H9 (cell line): ENCODE results near the gene POLL. TPM values are rescaled to one million over a fixed set of nuclear protein-coding genes. Genes with fewer than 3 reads are reported as not detected.
A peak's percentile ranks its signal among the peaks of the same experiment; 100 is the strongest.

Source experiments
- DNase-seq: peaks from one replicate; pipeline ENCODE4 v3.0.0-alpha.2; 2017
- H2AFZ ChIP-seq: one replicate; pipeline ENCODE4 v1.6.1; 2013; ENCODE audit warnings: mild to moderate bottlenecking, low read length, control low read depth, moderate library complexity
- H2AK5ac ChIP-seq: 2 replicates; pipeline ENCODE4 v1.6.1; 2013; ENCODE audit warnings: low read length, control low read depth, mixed read lengths; ENCODE audit not compliant: insufficient read length
- H2BK120ac ChIP-seq: one replicate; pipeline ENCODE4 v1.6.1; 2013; ENCODE audit warnings: low read depth, mild to moderate bottlenecking, low read length, control low read depth, inconsistent platforms; ENCODE audit not compliant: poor library complexity, severe bottlenecking
- H2BK12ac ChIP-seq: 2 replicates; pipeline ENCODE4 v1.6.1; 2013; ENCODE audit warnings: low read length, control low read depth, mixed read lengths, low read depth; ENCODE audit not compliant: insufficient read length
- H2BK15ac ChIP-seq: 2 replicates; pipeline ENCODE4 v1.6.1; 2013; ENCODE audit warnings: low read depth, low read length, control low read depth
- H2BK20ac ChIP-seq: one replicate; pipeline ENCODE4 v1.6.1; 2013; ENCODE audit warnings: low read depth, mild to moderate bottlenecking, low read length, control low read depth, inconsistent platforms; ENCODE audit not compliant: poor library complexity, severe bottlenecking
- H2BK5ac ChIP-seq: 2 replicates; pipeline ENCODE4 v1.6.1; 2013; ENCODE audit warnings: low read length, control low read depth, mixed read lengths; ENCODE audit not compliant: insufficient read length
- H3K14ac ChIP-seq: 2 replicates; pipeline ENCODE4 v1.6.1; 2013; ENCODE audit warnings: low read length, control low read depth; ENCODE audit not compliant: insufficient read depth
- H3K18ac ChIP-seq: 2 replicates; pipeline ENCODE4 v1.6.1; 2013; ENCODE audit warnings: low read depth, mild to moderate bottlenecking, mixed read lengths, low read length, control low read depth; ENCODE audit not compliant: insufficient read length
- H3K23ac ChIP-seq: 2 replicates; pipeline ENCODE4 v1.6.1; 2013; ENCODE audit warnings: low read length, control low read depth, mixed read lengths, low read depth; ENCODE audit not compliant: insufficient read length
- H3K23me2 ChIP-seq: 2 replicates; pipeline ENCODE4 v1.6.1; 2013; ENCODE audit warnings: low read depth, mild to moderate bottlenecking, mixed read lengths, low read length, control low read depth; ENCODE audit not compliant: insufficient read length, poor library complexity, severe bottlenecking
- H3K27ac ChIP-seq: 2 replicates; pipeline ENCODE4 v1.5.1; 2013; ENCODE audit warnings: low read length, control low read depth, mixed read lengths, low read depth; ENCODE audit not compliant: insufficient read length
- H3K27me3 ChIP-seq: 2 replicates; pipeline ENCODE4 v1.6.1; 2013; ENCODE audit warnings: low read length, control low read depth, inconsistent platforms; ENCODE audit not compliant: insufficient read depth
- H3K4ac ChIP-seq: 2 replicates; pipeline ENCODE4 v1.6.1; 2013; ENCODE audit warnings: low read depth, mild to moderate bottlenecking, control low read depth, inconsistent platforms, low read length, moderate library complexity
- H3K4me1 ChIP-seq: 2 replicates; pipeline ENCODE4 v1.6.1; 2013; ENCODE audit warnings: low read length, control low read depth, inconsistent platforms; ENCODE audit not compliant: insufficient read depth
- H3K4me2 ChIP-seq: 2 replicates; pipeline ENCODE4 v1.6.1; 2013; ENCODE audit warnings: low read length, control low read depth, mixed read lengths; ENCODE audit not compliant: insufficient read length, insufficient read depth
- H3K56ac ChIP-seq: 2 replicates; pipeline ENCODE4 v1.6.1; 2013; ENCODE audit warnings: low read depth, mild to moderate bottlenecking, mixed read lengths, low read length, control low read depth; ENCODE audit not compliant: insufficient read length
- H3K79me1 ChIP-seq: 2 replicates; pipeline ENCODE4 v1.6.1; 2013; ENCODE audit warnings: low read depth, mild to moderate bottlenecking, moderate library complexity, low read length, control low read depth, inconsistent platforms; ENCODE audit not compliant: insufficient read depth, poor library complexity, severe bottlenecking
- H3K79me2 ChIP-seq: 2 replicates; pipeline ENCODE4 v1.6.1; 2013; ENCODE audit warnings: low read length, control low read depth, inconsistent platforms; ENCODE audit not compliant: insufficient read depth
- H3K9ac ChIP-seq: 2 replicates; pipeline ENCODE4 v1.6.1; 2013; ENCODE audit warnings: low read length, control low read depth, mixed read lengths; ENCODE audit not compliant: insufficient read length; ENCODE audit errors: extremely low read depth
- H3K9me3 ChIP-seq: one replicate; pipeline ENCODE4 v1.6.1; 2013; ENCODE audit warnings: low read depth, low read length, inconsistent platforms; ENCODE audit not compliant: control insufficient read depth
- H3T11ph ChIP-seq: one replicate; pipeline ENCODE4 v1.6.1; 2013; ENCODE audit warnings: mild to moderate bottlenecking, low read length, control low read depth, inconsistent platforms
- H4K20me1 ChIP-seq: one replicate; pipeline ENCODE4 v1.6.1; 2013; ENCODE audit not compliant: control insufficient read depth, insufficient read length, insufficient read depth
- H4K5ac ChIP-seq: 2 replicates; pipeline ENCODE4 v1.6.1; 2013; ENCODE audit warnings: low read depth, mild to moderate bottlenecking, mixed read lengths, low read length, control low read depth; ENCODE audit not compliant: insufficient read length
- H4K8ac ChIP-seq: replicated peaks from 2 replicates; pipeline ENCODE4 v1.6.1; 2013; ENCODE audit warnings: low read length, control low read depth, mixed read lengths, low read depth; ENCODE audit not compliant: insufficient read length
- H4K91ac ChIP-seq: 2 replicates; pipeline ENCODE4 v1.6.1; 2013; ENCODE audit warnings: low read depth, mild to moderate bottlenecking, moderate library complexity, mixed read lengths, low read length, control low read depth; ENCODE audit not compliant: insufficient read length
- H3K27ac Mint-ChIP-seq, 3 experiments: 2 replicates in 2 of 3; 3 replicates in 1 of 3; pipeline ENCODE4 v1.8.0; 2020 to 2021; ENCODE audit warnings: mixed read lengths in 3 of 3, mild to moderate bottlenecking in 1 of 3, moderate library complexity in 1 of 3
- H3K27me3 Mint-ChIP-seq: 2 replicates; pipeline ENCODE4 v1.8.0; 2021; ENCODE audit warnings: low read depth, mild to moderate bottlenecking, moderate library complexity, mixed read lengths
- H3K36me3 Mint-ChIP-seq, 3 experiments: 2 replicates in 2 of 3; 3 replicates in 1 of 3; pipeline ENCODE4 v1.8.0; 2020 to 2021; ENCODE audit warnings: low read depth in 3 of 3, mixed read lengths in 3 of 3; ENCODE audit not compliant: insufficient read depth in 1 of 3
- H3K4me1 Mint-ChIP-seq, 2 experiments: 2 replicates each; pipeline ENCODE4 v1.8.0; 2020; ENCODE audit warnings: mixed read lengths in 2 of 2
- H3K4me3 Mint-ChIP-seq, 2 experiments: 2 replicates in 1 of 2; 3 replicates in 1 of 2; pipeline ENCODE4 v1.8.0; 2020 to 2021; ENCODE audit warnings: mild to moderate bottlenecking in 2 of 2, mixed read lengths in 2 of 2, moderate library complexity in 1 of 2
- H3K9me3 Mint-ChIP-seq, 2 experiments: 2 replicates in 1 of 2; 3 replicates in 1 of 2; pipeline ENCODE4 v1.8.0; 2020; ENCODE audit warnings: mild to moderate bottlenecking in 2 of 2, mixed read lengths in 2 of 2, moderate library complexity in 1 of 2
- WGBS: extraction: QIAGEN DNeasy Blood & Tissue Kit; methylation state at CpG from one replicate; pipeline ENCODE4 v1.1.7; 2013; ENCODE audit warnings: missing lambda C conversion rate, low lambda C conversion rate, mixed read lengths; ENCODE audit not compliant: insufficient read length; ENCODE audit errors: extremely low coverage; 5-methylcytosine and 5-hydroxymethylcytosine counted together
- total RNA-seq: library from RNA; stranded (reverse); gene quantifications from 2 replicates; pipeline ENCODE4 v1.2.1, GENCODE V29; 2021
- TF ChIP-seq, protein P1 (sequence below): fragments of 200-600 bp; sonication (generic); conservative IDR thresholded peaks from 3 replicates; pipeline ENCODE4 v1.8.0; 2021; ENCODE audit warnings: antibody characterized with exemption, mild to moderate bottlenecking

Gene POLL
- total RNA-seq, 1 experiment from 2014 or later, result 30.8 TPM

DNA sequence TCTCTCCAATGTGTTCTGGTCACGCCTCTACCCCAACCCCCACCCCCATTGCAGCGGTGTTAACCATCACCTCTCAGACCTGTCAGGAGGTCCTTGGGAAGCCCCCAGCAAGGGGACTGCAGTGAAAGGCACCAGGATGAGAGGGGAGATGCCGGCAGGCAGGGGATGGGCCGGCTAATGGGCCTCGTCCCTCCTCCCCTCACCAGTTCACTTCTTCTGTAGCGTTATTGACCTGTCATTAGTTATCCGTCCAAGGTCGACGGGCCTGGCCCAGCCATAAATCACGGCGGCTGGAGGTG, 18.8 kb downstream of the POLL start:
- H2AFZ ChIP-seq, result no peak overlapping the region
- peaks cover 88% of the 10 kb centered on the region for H3K27me3 Mint-ChIP-seq

More for the DNA sequence above, 18.8 kb downstream of the POLL start:
- Histone ChIP-seq H2BK5ac (no peak overlapping the region), H4K5ac (no peak overlapping the region), H3K4me2 (peak overlapping the region; percentile 82), H3K27me3 (peaks cover 14% of the 10 kb centered on the region; the same call in 1 of the 2 replicates), H3K14ac (no peak overlapping the region), H2AK5ac (no peak overlapping the region), H2BK20ac (no peak overlapping the region), H3K27ac (no peak overlapping the region), H3K18ac (no peak overlapping the region), H4K8ac (no peak overlapping the region), H3K23me2 (peaks cover 16% of the 10 kb centered on the region), H3K4ac (no peak overlapping the region), H2BK12ac (no peak overlapping the region), H3K56ac (no peak overlapping the region), H3T11ph (no peak overlapping the region), H3K79me2 (no peaks in the 10 kb centered on the region), H3K4me1 (no peaks in the 10 kb centered on the region), H3K9me3 (no peaks in the 10 kb centered on the region), H3K23ac (no peak overlapping the region), H3K9ac (no peak overlapping the region), H4K91ac (no peak overlapping the region), H2BK15ac (no peak overlapping the region), H4K20me1 (no peaks in the 10 kb centered on the region), H3K79me1 (no peaks in the 10 kb centered on the region), H2BK120ac (no peak overlapping the region)
- Mint-ChIP-seq H3K4me1 (peaks cover 30 to 35% of the 10 kb centered on the region in 2 experiments), H3K9me3 (no peaks in the 10 kb centered on the region; a peak in 1 of 5 replicates), H3K27ac (no peak overlapping the region), H3K4me3 (peak overlapping the region; percentile 68 to 83), H3K36me3 (no peaks in the 10 kb centered on the region; a peak in 1 of 7 replicates)
- TF ChIP-seq, protein P1, sequence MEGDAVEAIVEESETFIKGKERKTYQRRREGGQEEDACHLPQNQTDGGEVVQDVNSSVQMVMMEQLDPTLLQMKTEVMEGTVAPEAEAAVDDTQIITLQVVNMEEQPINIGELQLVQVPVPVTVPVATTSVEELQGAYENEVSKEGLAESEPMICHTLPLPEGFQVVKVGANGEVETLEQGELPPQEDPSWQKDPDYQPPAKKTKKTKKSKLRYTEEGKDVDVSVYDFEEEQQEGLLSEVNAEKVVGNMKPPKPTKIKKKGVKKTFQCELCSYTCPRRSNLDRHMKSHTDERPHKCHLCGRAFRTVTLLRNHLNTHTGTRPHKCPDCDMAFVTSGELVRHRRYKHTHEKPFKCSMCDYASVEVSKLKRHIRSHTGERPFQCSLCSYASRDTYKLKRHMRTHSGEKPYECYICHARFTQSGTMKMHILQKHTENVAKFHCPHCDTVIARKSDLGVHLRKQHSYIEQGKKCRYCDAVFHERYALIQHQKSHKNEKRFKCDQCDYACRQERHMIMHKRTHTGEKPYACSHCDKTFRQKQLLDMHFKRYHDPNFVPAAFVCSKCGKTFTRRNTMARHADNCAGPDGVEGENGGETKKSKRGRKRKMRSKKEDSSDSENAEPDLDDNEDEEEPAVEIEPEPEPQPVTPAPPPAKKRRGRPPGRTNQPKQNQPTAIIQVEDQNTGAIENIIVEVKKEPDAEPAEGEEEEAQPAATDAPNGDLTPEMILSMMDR, result no peak
- DNase-seq, result no peak
- WGBS, result no CpG with 5 or more reads among the region's 11 CpGs
